Mesenteric fat pad (tissue), 1 donor: ENCODE measurements around the gene GUCY2F. TPM values are rescaled to one million over a fixed set of nuclear protein-coding genes. Genes with fewer than 3 reads are reported as not detected.

Experiments
- DNase-seq: peaks from one replicate; pipeline ENCODE4 v3.0.0-alpha.2; 2020; ENCODE audit warnings: low spot score
- total RNA-seq: library from RNA; stranded (reverse); fragmentation: NEBNext Ultra II Directional; extraction: Animal tissue kit (Norgen Biotek cat#: 25700); gene quantifications from one replicate; pipeline ENCODE4 v1.2.1, GENCODE V29; 2021
- donor health status: DM: yes; HTN: yes; CAD: no.

Gene GUCY2F
- total RNA-seq, 1 donor from 2014 or later = not detected

DNA sequence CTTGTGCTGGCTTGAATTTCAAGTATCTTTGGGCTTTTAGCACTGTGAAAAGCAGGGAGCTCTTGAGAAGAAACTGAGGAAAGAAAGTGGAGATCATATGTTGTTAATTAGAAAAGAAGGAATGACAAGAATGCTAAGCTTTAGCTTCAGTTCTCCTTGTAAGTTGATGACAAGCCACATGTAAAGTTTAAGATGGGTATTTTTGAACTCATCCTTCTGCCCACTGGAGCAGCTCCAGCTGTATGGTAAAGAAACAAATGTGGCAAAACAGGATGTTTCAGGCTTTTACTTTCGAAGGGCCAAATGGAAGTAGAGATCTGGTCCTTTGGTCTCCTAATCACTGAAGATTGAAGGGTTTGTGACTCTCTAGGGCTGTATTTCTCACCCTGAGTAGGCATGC lies 137.8 kb downstream of the GUCY2F start:
- DNase-seq = no peak

DNA sequence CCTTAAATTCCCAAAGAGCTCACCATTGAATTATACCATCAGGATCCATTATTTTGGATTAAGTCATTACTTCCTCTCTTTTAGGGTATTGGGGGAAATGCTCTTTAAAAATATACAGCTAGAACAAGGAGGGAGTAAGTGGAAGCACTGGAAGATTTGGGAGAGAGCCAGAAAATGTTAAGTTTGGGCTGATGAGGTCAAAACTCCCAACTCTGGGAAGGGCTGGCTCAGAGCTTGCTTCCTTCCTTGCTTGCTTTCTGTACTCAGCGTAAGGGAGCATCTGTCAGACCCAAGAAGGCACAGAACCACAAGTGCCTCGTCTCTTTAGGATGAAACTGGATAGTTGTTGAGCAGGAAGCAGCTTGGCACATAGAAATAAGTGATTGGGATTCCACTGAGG lies 138.2 kb downstream of the GUCY2F start:
- DNase-seq = no peak

DNA sequence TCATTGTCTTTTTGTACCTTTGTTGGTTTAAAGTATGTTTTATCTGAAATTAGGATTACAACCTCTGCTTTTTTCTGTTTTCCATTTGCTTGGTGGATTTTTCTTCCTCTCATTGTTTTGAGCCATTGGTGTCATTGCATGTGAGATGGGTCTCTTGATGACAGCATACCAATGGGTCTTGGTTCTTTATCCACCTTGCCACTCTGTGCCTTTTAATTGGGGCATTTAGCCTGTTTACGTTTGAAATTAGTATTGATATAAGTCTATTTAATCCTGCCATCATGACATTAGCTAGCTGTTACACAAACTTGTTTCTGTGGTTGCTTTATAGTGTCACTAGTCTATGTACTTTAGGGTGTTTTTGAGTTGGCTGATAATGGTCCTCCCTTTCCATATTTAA lies 145.7 kb downstream of the GUCY2F start:
- no peak for DNase-seq

DNA sequence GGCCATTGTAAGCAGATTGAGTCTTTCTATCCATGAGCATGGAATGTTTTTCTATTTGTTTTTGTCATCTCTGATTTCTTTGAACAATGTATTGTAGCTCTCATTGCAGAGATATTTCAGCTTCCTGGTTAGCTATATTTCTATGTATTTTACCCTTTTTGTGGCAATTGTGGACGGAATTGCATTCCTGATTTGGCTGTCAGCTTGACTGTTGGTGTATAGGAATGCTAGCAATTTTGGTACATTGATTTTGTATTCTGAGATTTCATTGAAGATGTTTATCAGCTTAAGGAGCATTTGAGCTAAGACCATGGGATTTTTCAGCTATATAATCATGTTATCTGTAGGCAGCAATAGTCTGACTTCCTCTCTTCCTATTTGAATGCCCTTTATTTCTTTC lies 154.6 kb downstream of the GUCY2F start:
- DNase-seq = no peak

Other genes with a start within 250 kb of the GUCY2F start
- 8.1 TPM for gene NXT2, start 54.8 kb upstream of the GUCY2F start, total RNA-seq
- 0.80 TPM for gene KCNE5, start 143.1 kb upstream of the GUCY2F start, total RNA-seq